Urinary bladder (tissue), 4 donors: ENCODE results near the gene TIMM50. TPM values are rescaled to one million over a fixed set of nuclear protein-coding genes. Genes with fewer than 3 reads are reported as not detected.

Experiments
- DNase-seq: peaks from one replicate; pipeline ENCODE4 v3.0.0-alpha.2; 2015; ENCODE audit errors: extremely low spot score
- H3K27ac ChIP-seq: one replicate; pipeline ENCODE4 v1.5.1; 2013; ENCODE audit warnings: low read depth, mild to moderate bottlenecking, moderate library complexity
- H3K36me3 ChIP-seq: one replicate; pipeline ENCODE4 v1.6.1; 2013; ENCODE audit warnings: mild to moderate bottlenecking, moderate library complexity; ENCODE audit not compliant: insufficient read depth
- H3K4me1 ChIP-seq: one replicate; pipeline ENCODE4 v1.6.1; 2013; ENCODE audit warnings: mild to moderate bottlenecking, moderate library complexity; ENCODE audit not compliant: insufficient read depth
- H3K4me3 ChIP-seq: one replicate; pipeline ENCODE4 v1.5.1; 2013; ENCODE audit warnings: low read depth, low read length
- WGBS: extraction: QIAGEN DNeasy Blood & Tissue Kit; methylation state at CpG from one replicate; pipeline ENCODE4 v1.1.7; 2013; 5-methylcytosine and 5-hydroxymethylcytosine counted together
- polyA plus RNA-seq: library from polyadenylated mRNA; stranded (reverse); fragments of 200-250 nt; gene quantifications from one replicate; pipeline ENCODE4 v1.2.3, GENCODE V29; 2013
- total RNA-seq: library from RNA; depleted of rRNA; stranded (reverse); fragments of >200 nt; gene quantifications from one replicate; pipeline ENCODE4 v1.2.3, GENCODE V29; 2014
- donor health status: healthy with polysubstance abuse.
- donor health status: healthy.

TIMM50 gene
- total and polyA plus RNA-seq, 2 donors: 24.0 to 52.1 TPM

GRCh38 chr19:39517432-39517831 is 36.8 kb downstream of the TIMM50 start:
- H3K4me3 ChIP-seq: no peak overlapping the region
- WGBS: 60% methylated on average over 3 of the region's 3 CpGs

GRCh38 chr19:39518458-39518857 is 37.8 kb downstream of the TIMM50 start:
- 57% methylated on average over 5 of the region's 5 CpGs for WGBS
- Histone ChIP-seq H3K27ac (no peak overlapping the region), H3K4me3 (no peak overlapping the region), H3K4me1 (peaks cover 2% of the 10 kb centered on the region), H3K36me3 (no peaks in the 10 kb centered on the region)
- no peak for DNase-seq

More at GRCh38 chr19:39517432-39517831, 36.8 kb downstream of the TIMM50 start:
- H3K36me3 ChIP-seq: no peaks in the 10 kb centered on the region
- no peak overlapping the region for H3K27ac ChIP-seq
- peaks cover 2% of the 10 kb centered on the region for H3K4me1 ChIP-seq
- no peak for DNase-seq

- H3K36me3 ChIP-seq: no peaks in the 10 kb centered on the region
- H3K4me3 ChIP-seq: no peak overlapping the region
- H3K27ac ChIP-seq: no peak overlapping the region
- H3K4me1 ChIP-seq: peaks cover 2% of the 10 kb centered on the region
- WGBS: 67% methylated on average over 9 of the region's 9 CpGs
- no peak for DNase-seq
Measured at GRCh38 chr19:39518975-39519374, 38.3 kb downstream of the TIMM50 start.

- H3K27ac ChIP-seq: no peak overlapping the region
- no peak overlapping the region for H3K4me3 ChIP-seq
- H3K4me1 ChIP-seq: no peaks in the 10 kb centered on the region
- DNase-seq: no peak
- 84% methylated on average over 8 of the region's 8 CpGs for WGBS
- H3K36me3 ChIP-seq: no peaks in the 10 kb centered on the region
Measured at GRCh38 chr19:39520541-39521484, 40.2 kb downstream of the TIMM50 start.

GRCh38 chr19:39524495-39524894 is 43.9 kb downstream of the TIMM50 start:
- WGBS: 85% methylated on average over 8 of the region's 8 CpGs
- Histone ChIP-seq H3K4me1 (no peaks in the 10 kb centered on the region), H3K27ac (no peak overlapping the region), H3K36me3 (no peaks in the 10 kb centered on the region), H3K4me3 (no peak overlapping the region)
- no peak for DNase-seq

- Histone ChIP-seq H3K36me3 (no peaks in the 10 kb centered on the region), H3K4me3 (no peak overlapping the region), H3K27ac (no peak overlapping the region), H3K4me1 (no peaks in the 10 kb centered on the region)
- DNase-seq: no peak
- WGBS: 96% methylated on average over 3 of the region's 3 CpGs
Measured at GRCh38 chr19:39525205-39525604, 44.6 kb downstream of the TIMM50 start.

- H3K27ac ChIP-seq: no peak overlapping the region
- WGBS: 24% methylated on average over 14 of the region's 14 CpGs
- no peaks in the 10 kb centered on the region for H3K4me1 ChIP-seq
- H3K36me3 ChIP-seq: no peaks in the 10 kb centered on the region
- H3K4me3 ChIP-seq: peak overlapping the region; percentile 69
- DNase-seq: no peak
Measured at GRCh38 chr19:39531834-39532232, 51.2 kb downstream of the TIMM50 start.

GRCh38 chr19:39532233-39533002 is 51.8 kb downstream of the TIMM50 start, which contains the start of gene EID2B:
TSS of gene EID2B (minus strand) at chr19:39532852. CDS start at chr19:39532802, 50 bp downstream.
- H3K27ac ChIP-seq: peak within 1 kb of the TSS; percentile 11
- WGBS: under 1% methylated on average over 65 of the region's 65 CpGs
- DNase-seq: peak; percentile 94
- H3K36me3 ChIP-seq: no peaks in the 10 kb centered on the region
- H3K4me1 ChIP-seq: no peaks in the 10 kb centered on the region
- peak within 1 kb of the TSS; percentile 69 for H3K4me3 ChIP-seq

- Histone ChIP-seq H3K4me1 (no peaks in the 10 kb centered on the region), H3K36me3 (no peaks in the 10 kb centered on the region), H3K4me3 (peak overlapping the region; percentile 69), H3K27ac (no peak overlapping the region)
- DNase-seq: no peak
- 22% methylated on average over 12 of the region's 12 CpGs for WGBS
Measured at GRCh38 chr19:39533003-39533512, 52.4 kb downstream of the TIMM50 start.

GRCh38 chr19:39533791-39534190 is 53.2 kb downstream of the TIMM50 start:
- Histone ChIP-seq H3K4me3 (no peak overlapping the region), H3K36me3 (no peaks in the 10 kb centered on the region), H3K27ac (no peak overlapping the region), H3K4me1 (no peaks in the 10 kb centered on the region)
- DNase-seq: no peak
- WGBS: 74% methylated on average over 3 of the region's 3 CpGs

- WGBS: 2% methylated on average over 10 of the region's 10 CpGs
- Histone ChIP-seq H3K36me3 (no peaks in the 10 kb centered on the region), H3K4me1 (no peaks in the 10 kb centered on the region), H3K4me3 (peak overlapping the region; percentile 91), H3K27ac (peak overlapping the region; percentile 96)
- no peak for DNase-seq
Measured at GRCh38 chr19:39539165-39539517, 58.5 kb downstream of the TIMM50 start.

GRCh38 chr19:39539518-39540332 is 59.1 kb downstream of the TIMM50 start, which contains the start of gene EID2:
TSS of gene EID2 (minus strand) at chr19:39540161. CDS start at chr19:39540079, 82 bp downstream.
- Histone ChIP-seq H3K27ac (peak within 1 kb of the TSS; percentile 96), H3K36me3 (no peaks in the 10 kb centered on the region), H3K4me1 (no peaks in the 10 kb centered on the region), H3K4me3 (peak within 1 kb of the TSS; percentile 91)
- under 1% methylated on average over 84 of the region's 84 CpGs for WGBS
- peak; percentile 85 for DNase-seq

- Histone ChIP-seq H3K27ac (no peak overlapping the region), H3K4me1 (no peaks in the 10 kb centered on the region), H3K36me3 (no peaks in the 10 kb centered on the region), H3K4me3 (no peak overlapping the region)
- DNase-seq: no peak
- WGBS: 6% methylated on average over 10 of the region's 10 CpGs
Measured at GRCh38 chr19:39540333-39540673, 59.7 kb downstream of the TIMM50 start.
